Right lobe of liver (tissue), 4 donors: Measurements from ENCODE around the gene YARS1.

Experiments
- POLR2A ChIP-seq: fragments of 450-650 bp; IDR thresholded peaks from one replicate; pipeline ENCODE4 v1.6.1; 2017; ENCODE audit warnings: antibody characterized with exemption, mild to moderate bottlenecking
- TF ChIP-seq, protein P1 (sequence below), 4 donors: fragments of 200-600 bp in 3 of 4; fragments of 450-650 bp in 1 of 4; IDR thresholded peaks; one replicate each; pipeline versions ENCODE4 v1.5.1 to v1.8.0; 2016 to 2022; ENCODE audit warnings: antibody characterized with exemption in 4 of 4, mild to moderate bottlenecking in 2 of 4
- donor health status: DM: no; HTN: no; CAD: no.
- donor health status: DM: no; HTN: no; CAD: no.
- donor health status: DM: no; HTN: yes; CAD: no.

- TF ChIP-seq, protein P1, sequence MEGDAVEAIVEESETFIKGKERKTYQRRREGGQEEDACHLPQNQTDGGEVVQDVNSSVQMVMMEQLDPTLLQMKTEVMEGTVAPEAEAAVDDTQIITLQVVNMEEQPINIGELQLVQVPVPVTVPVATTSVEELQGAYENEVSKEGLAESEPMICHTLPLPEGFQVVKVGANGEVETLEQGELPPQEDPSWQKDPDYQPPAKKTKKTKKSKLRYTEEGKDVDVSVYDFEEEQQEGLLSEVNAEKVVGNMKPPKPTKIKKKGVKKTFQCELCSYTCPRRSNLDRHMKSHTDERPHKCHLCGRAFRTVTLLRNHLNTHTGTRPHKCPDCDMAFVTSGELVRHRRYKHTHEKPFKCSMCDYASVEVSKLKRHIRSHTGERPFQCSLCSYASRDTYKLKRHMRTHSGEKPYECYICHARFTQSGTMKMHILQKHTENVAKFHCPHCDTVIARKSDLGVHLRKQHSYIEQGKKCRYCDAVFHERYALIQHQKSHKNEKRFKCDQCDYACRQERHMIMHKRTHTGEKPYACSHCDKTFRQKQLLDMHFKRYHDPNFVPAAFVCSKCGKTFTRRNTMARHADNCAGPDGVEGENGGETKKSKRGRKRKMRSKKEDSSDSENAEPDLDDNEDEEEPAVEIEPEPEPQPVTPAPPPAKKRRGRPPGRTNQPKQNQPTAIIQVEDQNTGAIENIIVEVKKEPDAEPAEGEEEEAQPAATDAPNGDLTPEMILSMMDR (IDR thresholded peaks at IDR 0.05), result no peak
- TF ChIP-seq POLR2A, result no peak
Observed at GRCh38 chr1:32766328-32766972, 50.7 kb downstream of the YARS1 start.
